ENCODE data around the gene PHF23.

The PHF23 gene

GRCh38 chr17:7203391-7203790 lies 35.9 kb downstream of the PHF23 start:
- no peak for DNase-seq (ENCODE audit: low read depth)

- no peak for DNase-seq (ENCODE audit: low read depth)
These were observed 42.4 kb downstream of the PHF23 start for GRCh38 chr17:7196651-7197401.

- no peak for DNase-seq (ENCODE audit: low read depth)
These were observed 43.3 kb downstream of the PHF23 start for GRCh38 chr17:7195971-7196370.

- no peak for DNase-seq (ENCODE audit: low read depth)
These were observed 46.9 kb downstream of the PHF23 start for GRCh38 chr17:7192271-7192937.

- DNase-seq (ENCODE audit: low read depth) = peak; percentile 60
These were observed 47.5 kb downstream of the PHF23 start for GRCh38 chr17:7191571-7192270.

GRCh38 chr17:7191069-7191468 lies 48.2 kb downstream of the PHF23 start:
- no peak for DNase-seq (ENCODE audit: low read depth)

GRCh38 chr17:7190276-7190917 lies 48.9 kb downstream of the PHF23 start:
- DNase-seq (ENCODE audit: low read depth) = no peak

GRCh38 chr17:7186241-7186640 lies 53.0 kb downstream of the PHF23 start:
- peak; percentile 28 for DNase-seq (ENCODE audit: low read depth)

All from ELR (cell line).